Measurements from ENCODE around the gene CENPU.

GRCh38 chr4:184681916-184682315 is 52.0 kb downstream of the CENPU start:
- TF ChIP-seq, protein P1, sequence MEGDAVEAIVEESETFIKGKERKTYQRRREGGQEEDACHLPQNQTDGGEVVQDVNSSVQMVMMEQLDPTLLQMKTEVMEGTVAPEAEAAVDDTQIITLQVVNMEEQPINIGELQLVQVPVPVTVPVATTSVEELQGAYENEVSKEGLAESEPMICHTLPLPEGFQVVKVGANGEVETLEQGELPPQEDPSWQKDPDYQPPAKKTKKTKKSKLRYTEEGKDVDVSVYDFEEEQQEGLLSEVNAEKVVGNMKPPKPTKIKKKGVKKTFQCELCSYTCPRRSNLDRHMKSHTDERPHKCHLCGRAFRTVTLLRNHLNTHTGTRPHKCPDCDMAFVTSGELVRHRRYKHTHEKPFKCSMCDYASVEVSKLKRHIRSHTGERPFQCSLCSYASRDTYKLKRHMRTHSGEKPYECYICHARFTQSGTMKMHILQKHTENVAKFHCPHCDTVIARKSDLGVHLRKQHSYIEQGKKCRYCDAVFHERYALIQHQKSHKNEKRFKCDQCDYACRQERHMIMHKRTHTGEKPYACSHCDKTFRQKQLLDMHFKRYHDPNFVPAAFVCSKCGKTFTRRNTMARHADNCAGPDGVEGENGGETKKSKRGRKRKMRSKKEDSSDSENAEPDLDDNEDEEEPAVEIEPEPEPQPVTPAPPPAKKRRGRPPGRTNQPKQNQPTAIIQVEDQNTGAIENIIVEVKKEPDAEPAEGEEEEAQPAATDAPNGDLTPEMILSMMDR (IDR thresholded peaks at IDR 0.05), result no peak
- TF ChIP-seq EZH2 (IDR thresholded peaks at IDR 0.05; ENCODE audit: borderline replicate concordance, insufficient read depth, low read depth, low read length, poor library complexity, severe bottlenecking), result no peak
